GM21576 (cell line): ENCODE data around the gene CDKL1.
A peak's percentile ranks its signal among the peaks of the same experiment; 100 is the strongest.

Source experiments
- ATAC-seq: cut with Tn5 transposase; IDR thresholded peaks from one replicate; pipeline ENCODE4 v1.9.1; 2021; ENCODE audit warnings: mild to moderate bottlenecking, moderate library complexity; ENCODE audit not compliant: unreplicated experiment

The CDKL1 gene

GRCh38 chr14:50396631-50397389 lies at the start of gene CDKL1:
Gene CDKL1 (minus strand): TSS chr14:50396881. CDS start chr14:50395868, 1,013 bp downstream.
- peak; percentile 72 for ATAC-seq

GRCh38 chr14:50434528-50434927 lies 37.8 kb upstream of the CDKL1 start:
- no peak for ATAC-seq

GRCh38 chr14:50432131-50432530 lies 35.5 kb upstream of the CDKL1 start:
- no peak for ATAC-seq

- no peak for ATAC-seq
These were observed 29.1 kb upstream of the CDKL1 start for GRCh38 chr14:50425816-50426215.

- ATAC-seq: no peak
These were observed 28.4 kb upstream of the CDKL1 start for GRCh38 chr14:50425105-50425504.

GRCh38 chr14:50423529-50423928 lies 26.8 kb upstream of the CDKL1 start:
- no peak for ATAC-seq

GRCh38 chr14:50421499-50421898 lies 24.8 kb upstream of the CDKL1 start:
- ATAC-seq: no peak

- no peak for ATAC-seq
These were observed 21.2 kb upstream of the CDKL1 start for GRCh38 chr14:50417853-50418252.

- ATAC-seq: no peak
These were observed 14.2 kb upstream of the CDKL1 start for GRCh38 chr14:50410921-50411320.

GRCh38 chr14:50410071-50410470 lies 13.4 kb upstream of the CDKL1 start:
- no peak for ATAC-seq

- ATAC-seq: no peak
These were observed 10.6 kb upstream of the CDKL1 start for GRCh38 chr14:50407111-50407812.

GRCh38 chr14:50403419-50403818 lies 6.7 kb upstream of the CDKL1 start:
- ATAC-seq: no peak

- no peak for ATAC-seq
These were observed 6.3 kb upstream of the CDKL1 start for GRCh38 chr14:50402965-50403364.

- ATAC-seq: no peak
These were observed 3.8 kb upstream of the CDKL1 start for GRCh38 chr14:50400461-50400860.

- ATAC-seq: no peak
These were observed 2.8 kb upstream of the CDKL1 start for GRCh38 chr14:50399251-50400032.

GRCh38 chr14:50398189-50398580 lies 1.5 kb upstream of the CDKL1 start:
- ATAC-seq: no peak

GRCh38 chr14:50397390-50398188 lies 908 bp upstream of the CDKL1 start:
- ATAC-seq: no peak

GRCh38 chr14:50395448-50395847 lies 1.2 kb downstream of the CDKL1 start:
- no peak for ATAC-seq

GRCh38 chr14:50394713-50395112 lies 2.0 kb downstream of the CDKL1 start:
- ATAC-seq: no peak

GRCh38 chr14:50389668-50390441 lies 6.8 kb downstream of the CDKL1 start:
- ATAC-seq: no peak
